ENCODE measurements around the gene GPHN.

GPHN gene

GRCh38 chr14:67127174-67127573 lies 619.2 kb downstream of the GPHN start:
- no peak overlapping the region for H3K4me3 ChIP-seq (ENCODE audit: low read length)

GRCh38 chr14:67129768-67130167 lies 621.8 kb downstream of the GPHN start:
- H3K4me3 ChIP-seq (ENCODE audit: low read length) = no peak overlapping the region
- no peak for TF ChIP-seq CTCF (IDR thresholded peaks at IDR 0.05; ENCODE audit: insufficient read depth, low read depth, low read length, missing control alignments)
- no peak for DNase-seq (ENCODE audit: low read depth)

More at GRCh38 chr14:67127174-67127573, 619.2 kb downstream of the GPHN start:
- no peak for TF ChIP-seq CTCF (IDR thresholded peaks at IDR 0.05; ENCODE audit: insufficient read depth, low read depth, low read length, missing control alignments)
- no peak for DNase-seq (ENCODE audit: low read depth)

- no peak for DNase-seq (ENCODE audit: low read depth)
- H3K4me3 ChIP-seq (ENCODE audit: low read length) = no peak overlapping the region
- TF ChIP-seq CTCF (IDR thresholded peaks at IDR 0.05; ENCODE audit: insufficient read depth, low read depth, low read length, missing control alignments) = no peak
Observed at GRCh38 chr14:67131691-67132090, 623.7 kb downstream of the GPHN start.

- no peak for DNase-seq (ENCODE audit: low read depth)
- no peak for TF ChIP-seq CTCF (IDR thresholded peaks at IDR 0.05; ENCODE audit: insufficient read depth, low read depth, low read length, missing control alignments)
Observed at GRCh38 chr14:67133144-67133543, 625.2 kb downstream of the GPHN start.

GRCh38 chr14:67133595-67134441 lies 625.9 kb downstream of the GPHN start:
- no peak for DNase-seq (ENCODE audit: low read depth)
- TF ChIP-seq CTCF (IDR thresholded peaks at IDR 0.05; ENCODE audit: insufficient read depth, low read depth, low read length, missing control alignments) = no peak
- no peak overlapping the region for H3K4me3 ChIP-seq (ENCODE audit: low read length)

More at GRCh38 chr14:67133144-67133543, 625.2 kb downstream of the GPHN start:
- no peak overlapping the region for H3K4me3 ChIP-seq (ENCODE audit: low read length)

GRCh38 chr14:67137744-67138371 lies 629.9 kb downstream of the GPHN start:
- peak; percentile 28 for TF ChIP-seq CTCF (IDR thresholded peaks at IDR 0.05; ENCODE audit: insufficient read depth, low read depth, low read length, missing control alignments)
- H3K4me3 ChIP-seq (ENCODE audit: low read length) = no peak overlapping the region
- DNase-seq (ENCODE audit: low read depth) = peak; percentile 13

Measured in epithelial cell of esophagus (primary cell).